Natural killer cell (primary cell): ENCODE results near the gene HOXD8. TPM values are rescaled to one million over a fixed set of nuclear protein-coding genes. Genes with fewer than 3 reads are reported as not detected.

Experiments used
- ATAC-seq, 3 donors: fragments of 150-1000 bp in 2 of 3; fragments of 200-7000 bp in 1 of 3; cut with Tn5 transposase; 1 replicate in 1 of 3; 2 replicates in 2 of 3; pipeline ENCODE4 v1.10.0; 2021; ENCODE audit warnings: mild to moderate bottlenecking in 2 of 3, moderate library complexity in 2 of 3
- DNase-seq, 2 donors: peaks; one replicate each; pipeline versions ENCODE4 v3.0.0 to v3.0.0-alpha.2; 2013 to 2021; ENCODE audit warnings: mixed read lengths in 1 of 2
- H3K27ac ChIP-seq: one replicate; pipeline ENCODE4 v1.5.1; 2013; ENCODE audit warnings: mild to moderate bottlenecking, low read length
- H3K27me3 ChIP-seq: one replicate; pipeline ENCODE4 v1.6.1; 2013; ENCODE audit warnings: low read length; ENCODE audit not compliant: control insufficient read depth, insufficient read depth
- H3K36me3 ChIP-seq: one replicate; pipeline ENCODE4 v1.6.1; 2013; ENCODE audit warnings: low read length; ENCODE audit not compliant: control insufficient read depth, insufficient read depth
- H3K4me1 ChIP-seq: one replicate; pipeline ENCODE4 v1.6.1; 2013; ENCODE audit warnings: low read length; ENCODE audit not compliant: control insufficient read depth, insufficient read depth
- H3K4me3 ChIP-seq: one replicate; pipeline ENCODE4 v1.5.1; 2013; ENCODE audit warnings: low read length
- H3K9me3 ChIP-seq: one replicate; pipeline ENCODE4 v1.6.1; 2013; ENCODE audit warnings: low read length; ENCODE audit not compliant: control insufficient read depth, insufficient read depth
- H3K27ac Mint-ChIP-seq, 2 donors: one replicate each; pipeline ENCODE4 v1.8.0; 2022; ENCODE audit warnings: mild to moderate bottlenecking in 2 of 2, mixed read lengths in 2 of 2, moderate library complexity in 1 of 2
- H3K27me3 Mint-ChIP-seq, 2 donors: one replicate each; pipeline ENCODE4 v1.8.0; 2022; ENCODE audit warnings: low read depth in 2 of 2, mixed read lengths in 2 of 2
- H3K36me3 Mint-ChIP-seq: one replicate; pipeline ENCODE4 v1.8.0; 2022; ENCODE audit warnings: mixed read lengths
- H3K4me1 Mint-ChIP-seq, 2 donors: one replicate each; pipeline ENCODE4 v1.8.0; 2022; ENCODE audit warnings: mixed read lengths in 2 of 2
- H3K4me3 Mint-ChIP-seq: one replicate; pipeline ENCODE4 v1.8.0; 2022; ENCODE audit warnings: mild to moderate bottlenecking, moderate library complexity, mixed read lengths
- H3K9me3 Mint-ChIP-seq, 2 donors: one replicate each; pipeline ENCODE4 v1.8.0; 2022; ENCODE audit warnings: mixed read lengths in 2 of 2
- CTCF ChIP-seq: fragments of 200-600 bp; IDR thresholded peaks from one replicate; pipeline ENCODE4 v1.8.0; 2022; ENCODE audit warnings: antibody characterized with exemption
- WGBS: methylation state at CpG from one replicate; pipeline ENCODE4 v1.1.7; 2013; ENCODE audit warnings: missing lambda C conversion rate; ENCODE audit not compliant: insufficient coverage; 5-methylcytosine and 5-hydroxymethylcytosine counted together
- intact Hi-C: fragments of 100-400 bp; cut with micrococcal nuclease; formaldehyde crosslinking; loops from one replicate; pipeline ENCODE4 v1.14.2; 2022
- total RNA-seq, 4 donors: library from RNA; stranded (reverse); fragments of 120-200 nt in 1 of 4; gene quantifications; one replicate each; pipeline versions ENCODE4 v1.2.3 to v1.2.4, GENCODE V29; 2013 to 2022

HOXD8 gene
- total RNA-seq, 3 donors from 2014 or later (not counting 1 experiment from before 2014, with no cell fraction given) = not detected

- no peak for ATAC-seq
Measured at GRCh38 chr2:176095421-176095820, 34.1 kb upstream of the HOXD8 start.

GRCh38 chr2:176096243-176096985, 33.1 kb upstream of the HOXD8 start:
- H3K27ac Mint-ChIP-seq = no peak overlapping the region
- peaks cover 18 to 34% of the 10 kb centered on the region in 2 donors for H3K4me1 Mint-ChIP-seq
- intact Hi-C loops = loop anchor here (5.0 kb wide), 1 partner anchor 844 kb away; no protein-coding TSS in a partner anchor
- H3K4me1 ChIP-seq = peaks cover 24% of the 10 kb centered on the region
- TF ChIP-seq CTCF = no peak
- DNase-seq = peak in 1 of 2 donors; percentile 40
- H3K36me3 ChIP-seq = no peaks in the 10 kb centered on the region
- ATAC-seq = peak in 2 of 3 donors; percentile 29 to 34
- WGBS = 6% methylated on average over 13 of the region's 16 CpGs
- H3K27me3 ChIP-seq = peaks cover 88% of the 10 kb centered on the region
- no peak overlapping the region for H3K27ac ChIP-seq
- peak overlapping the region; percentile 84 for H3K4me3 Mint-ChIP-seq
- no peaks in the 10 kb centered on the region for H3K9me3 Mint-ChIP-seq
- peaks cover 6% of the 10 kb centered on the region for H3K36me3 Mint-ChIP-seq
- H3K27me3 Mint-ChIP-seq = peaks cover 72 to 73% of the 10 kb centered on the region in 2 donors
- peak overlapping the region; percentile 34 for H3K4me3 ChIP-seq
- H3K9me3 ChIP-seq = peaks cover 6% of the 10 kb centered on the region

More at GRCh38 chr2:176095421-176095820, 34.1 kb upstream of the HOXD8 start:
- no peak for DNase-seq
- Mint-ChIP-seq H3K36me3 (peaks cover 6% of the 10 kb centered on the region), H3K9me3 (no peaks in the 10 kb centered on the region), H3K27me3 (peaks cover 71 to 72% of the 10 kb centered on the region in 2 donors), H3K4me1 (peaks cover 18 to 39% of the 10 kb centered on the region in 2 donors), H3K27ac (no peak overlapping the region), H3K4me3 (peak overlapping the region; percentile 52)
- Histone ChIP-seq H3K27me3 (peaks cover 87% of the 10 kb centered on the region), H3K4me1 (peaks cover 24% of the 10 kb centered on the region), H3K4me3 (no peak overlapping the region), H3K36me3 (no peaks in the 10 kb centered on the region), H3K27ac (no peak overlapping the region), H3K9me3 (peaks cover 3% of the 10 kb centered on the region)
- TF ChIP-seq CTCF = no peak
- WGBS = 21% methylated on average over 5 of the region's 5 CpGs
- intact Hi-C loops = loop anchor here (5.0 kb wide), 1 partner anchor 843 kb away; no protein-coding TSS in a partner anchor

GRCh38 chr2:176096986-176097819, 32.3 kb upstream of the HOXD8 start:
- Histone ChIP-seq H3K36me3 (no peaks in the 10 kb centered on the region), H3K4me3 (peak overlapping the region; percentile 34), H3K9me3 (peaks cover 6% of the 10 kb centered on the region), H3K27me3 (peaks cover 89% of the 10 kb centered on the region), H3K4me1 (peaks cover 24% of the 10 kb centered on the region), H3K27ac (no peak overlapping the region)
- H3K27ac Mint-ChIP-seq = peak overlapping the region in 1 of 2 donors; percentile 7
- H3K36me3 Mint-ChIP-seq = peaks cover 6% of the 10 kb centered on the region
- peak overlapping the region; percentile 84 for H3K4me3 Mint-ChIP-seq
- peaks cover 72 to 73% of the 10 kb centered on the region in 2 donors for H3K27me3 Mint-ChIP-seq
- intact Hi-C loops = loop anchor here (1.0 to 5.0 kb wide), 5 partner anchors 407 to 845 kb away; no protein-coding TSS in a partner anchor
- under 1% methylated on average over 40 of the region's 45 CpGs for WGBS
- TF ChIP-seq CTCF = peak; percentile 72
- ATAC-seq = peak; percentile 79 to 90 (median 87)
- peaks cover 18 to 28% of the 10 kb centered on the region in 2 donors for H3K4me1 Mint-ChIP-seq
- no peaks in the 10 kb centered on the region for H3K9me3 Mint-ChIP-seq
- peak; percentile 50 to 77 for DNase-seq
